ENCODE results near the gene STARD3. TPM values are rescaled to one million over a fixed set of nuclear protein-coding genes. Genes with fewer than 3 reads are reported as not detected.

Gene STARD3
- total RNA-seq, 1 donor from 2014 or later, result 78.2 TPM

DNA sequence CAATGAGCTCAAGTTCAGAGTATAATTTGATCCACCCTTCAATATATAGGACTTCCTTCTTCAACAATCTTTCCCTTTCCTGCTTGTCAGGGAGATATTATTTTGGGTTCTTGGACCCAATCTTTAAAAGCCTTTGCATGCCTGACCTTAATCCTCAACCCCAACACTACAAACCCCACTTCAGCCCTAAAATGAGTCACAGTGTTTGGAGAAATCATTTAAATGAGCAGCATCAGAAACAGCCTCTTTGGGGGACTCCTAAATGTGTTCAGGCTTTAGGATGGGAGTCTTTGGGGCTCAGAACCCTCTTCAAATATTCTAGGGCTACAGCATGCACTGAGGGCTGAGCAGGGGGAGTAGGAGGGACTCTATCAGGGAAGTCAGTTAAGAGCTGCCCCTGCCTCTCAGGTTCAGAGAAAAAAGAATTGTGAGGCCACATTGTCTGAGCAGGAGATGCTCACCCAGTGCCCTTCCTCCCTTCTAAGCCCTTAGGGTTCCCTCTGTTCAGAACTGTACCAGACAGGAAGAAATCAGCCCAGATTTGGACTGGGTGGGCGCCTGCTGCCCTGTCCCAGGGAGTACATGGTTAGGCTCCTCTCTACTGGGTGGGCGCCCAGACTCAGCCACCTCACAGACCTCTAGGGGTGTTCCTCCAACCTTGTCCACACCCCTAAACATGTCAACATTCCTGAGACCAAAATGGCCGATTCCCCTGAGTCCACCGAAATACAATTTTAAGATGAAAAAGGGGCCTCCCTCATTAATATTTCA, 34.2 kb upstream of the STARD3 start:
- no peak for DNase-seq
- Histone ChIP-seq H3K9me3 (no peaks in the 10 kb centered on the region), H3K36me3 (no peaks in the 10 kb centered on the region), H3K4me1 (peaks cover 31% of the 10 kb centered on the region), H3K27me3 (peaks cover 100% of the 10 kb centered on the region), H3K27ac (no peak overlapping the region), H3K4me3 (no peak overlapping the region)
- no peak for ATAC-seq
- intact Hi-C loops (cut with DNase I), result no loop called here
- TF ChIP-seq, protein P1, sequence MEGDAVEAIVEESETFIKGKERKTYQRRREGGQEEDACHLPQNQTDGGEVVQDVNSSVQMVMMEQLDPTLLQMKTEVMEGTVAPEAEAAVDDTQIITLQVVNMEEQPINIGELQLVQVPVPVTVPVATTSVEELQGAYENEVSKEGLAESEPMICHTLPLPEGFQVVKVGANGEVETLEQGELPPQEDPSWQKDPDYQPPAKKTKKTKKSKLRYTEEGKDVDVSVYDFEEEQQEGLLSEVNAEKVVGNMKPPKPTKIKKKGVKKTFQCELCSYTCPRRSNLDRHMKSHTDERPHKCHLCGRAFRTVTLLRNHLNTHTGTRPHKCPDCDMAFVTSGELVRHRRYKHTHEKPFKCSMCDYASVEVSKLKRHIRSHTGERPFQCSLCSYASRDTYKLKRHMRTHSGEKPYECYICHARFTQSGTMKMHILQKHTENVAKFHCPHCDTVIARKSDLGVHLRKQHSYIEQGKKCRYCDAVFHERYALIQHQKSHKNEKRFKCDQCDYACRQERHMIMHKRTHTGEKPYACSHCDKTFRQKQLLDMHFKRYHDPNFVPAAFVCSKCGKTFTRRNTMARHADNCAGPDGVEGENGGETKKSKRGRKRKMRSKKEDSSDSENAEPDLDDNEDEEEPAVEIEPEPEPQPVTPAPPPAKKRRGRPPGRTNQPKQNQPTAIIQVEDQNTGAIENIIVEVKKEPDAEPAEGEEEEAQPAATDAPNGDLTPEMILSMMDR (IDR thresholded peaks at IDR 0.05), result no peak

GRCh38 chr17:39603304-39604016, 33.5 kb upstream of the STARD3 start:
- H3K4me1 ChIP-seq, result peaks cover 30% of the 10 kb centered on the region
- H3K36me3 ChIP-seq, result no peaks in the 10 kb centered on the region
- TF ChIP-seq, protein P1 (IDR thresholded peaks at IDR 0.05), result no peak
- DNase-seq (no peak), ATAC-seq (no peak)
- no peak overlapping the region for H3K27ac ChIP-seq
- peaks cover 100% of the 10 kb centered on the region for H3K27me3 ChIP-seq
- H3K4me3 ChIP-seq, result no peak overlapping the region
- no peaks in the 10 kb centered on the region for H3K9me3 ChIP-seq
- intact Hi-C loops (cut with DNase I), result no loop called here

- peaks cover 95% of the 10 kb centered on the region for H3K27me3 ChIP-seq
- TF ChIP-seq, protein P1 (IDR thresholded peaks at IDR 0.05), result no peak
- intact Hi-C loops (cut with DNase I), result no loop called here
- H3K4me3 ChIP-seq, result no peak overlapping the region
- no peaks in the 10 kb centered on the region for H3K9me3 ChIP-seq
- DNase-seq (no peak), ATAC-seq (no peak)
- H3K27ac ChIP-seq, result no peak overlapping the region
- no peaks in the 10 kb centered on the region for H3K36me3 ChIP-seq
- peaks cover 21% of the 10 kb centered on the region for H3K4me1 ChIP-seq
Observed at GRCh38 chr17:39604911-39605491, 31.9 kb upstream of the STARD3 start.

- ATAC-seq, result peak; percentile 29
Observed at GRCh38 chr17:39605492-39606433, 31.2 kb upstream of the STARD3 start.

More at GRCh38 chr17:39605492-39606433, 31.2 kb upstream of the STARD3 start:
- TF ChIP-seq, protein P1 (IDR thresholded peaks at IDR 0.05), result no peak
- no peak for DNase-seq
- Histone ChIP-seq H3K4me3 (no peak overlapping the region), H3K4me1 (peaks cover 21% of the 10 kb centered on the region), H3K36me3 (no peaks in the 10 kb centered on the region), H3K27me3 (peaks cover 87% of the 10 kb centered on the region), H3K27ac (no peak overlapping the region), H3K9me3 (no peaks in the 10 kb centered on the region)
- intact Hi-C loops (cut with DNase I), result no loop called here

Data from upper lobe of right lung (tissue), 1 donor.